HG03575 (cell line): ENCODE data around the gene CPNE9.

Source experiments
- ATAC-seq: cut with Tn5 transposase; IDR thresholded peaks from one replicate; pipeline ENCODE4 v1.9.1; 2021; ENCODE audit not compliant: unreplicated experiment, insufficient number of reproducible peaks, low FRiP score; ENCODE audit errors: extremely low read depth

CPNE9 gene

GRCh38 chr3:9703736-9704346 lies at the start of gene CPNE9:
Gene CPNE9, plus strand, starts transcription at chr3:9703833. Its CDS starts 164 bp downstream, at chr3:9703997.
- ATAC-seq: no peak

GRCh38 chr3:9659849-9660248 lies 43.8 kb upstream of the CPNE9 start:
- ATAC-seq: no peak

DNA sequence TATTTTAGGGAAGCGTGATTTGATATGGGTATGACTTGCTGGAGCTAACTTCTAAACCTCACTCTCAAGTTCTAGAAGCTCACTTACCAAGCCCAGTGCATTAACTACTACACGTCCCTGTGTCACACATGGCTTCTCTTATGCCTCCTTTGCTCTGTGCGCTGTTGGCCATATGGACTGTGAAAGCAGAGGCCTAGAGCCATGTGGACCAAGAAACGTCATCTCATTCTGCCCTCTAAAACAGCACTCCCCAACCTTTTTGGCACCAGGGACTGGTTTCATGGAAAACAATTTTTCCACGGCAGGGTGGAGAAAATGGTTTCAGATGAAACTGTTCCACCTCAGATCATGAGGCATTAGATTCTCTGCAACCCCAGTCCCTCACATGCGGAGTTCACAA lies 42.7 kb upstream of the CPNE9 start:
- no peak for ATAC-seq

- ATAC-seq: no peak
Measured at GRCh38 chr3:9664119-9664751, 39.4 kb upstream of the CPNE9 start.

DNA sequence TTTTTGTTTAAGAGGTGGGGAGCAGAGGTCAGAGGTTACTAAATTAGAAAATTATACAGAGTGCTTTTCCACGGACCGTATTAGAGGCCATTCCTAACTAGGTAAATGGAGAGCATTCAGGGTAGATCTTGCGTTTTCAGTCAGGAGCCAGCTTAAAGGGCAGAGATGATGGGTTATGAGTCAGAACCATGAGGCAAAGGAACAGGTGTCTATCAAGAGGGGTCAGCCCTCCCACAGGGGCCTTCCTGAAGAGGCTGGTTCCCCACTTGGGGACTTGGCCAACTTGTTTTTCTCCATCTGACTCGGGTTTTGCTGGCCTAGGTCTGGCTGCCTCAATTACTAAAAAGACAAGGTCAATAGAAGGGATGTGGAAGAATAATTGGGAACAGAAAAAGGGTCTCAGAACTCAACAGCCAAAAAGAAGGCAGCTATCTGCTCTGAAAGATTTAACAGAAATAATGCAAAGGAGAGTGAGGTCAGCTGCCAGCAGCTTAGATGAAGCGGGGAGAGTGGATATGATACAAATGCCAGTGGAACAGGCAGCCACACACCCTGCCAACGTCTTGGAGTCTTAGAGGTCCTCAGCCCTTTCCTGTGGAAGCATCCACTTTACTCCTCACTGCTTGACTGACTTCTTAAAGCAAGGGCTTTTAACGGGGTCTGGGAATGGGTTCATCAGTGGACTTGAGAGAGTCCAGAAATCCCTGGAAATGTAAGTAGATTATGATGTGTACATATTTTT lies 36.8 kb upstream of the CPNE9 start:
- no peak for ATAC-seq

DNA sequence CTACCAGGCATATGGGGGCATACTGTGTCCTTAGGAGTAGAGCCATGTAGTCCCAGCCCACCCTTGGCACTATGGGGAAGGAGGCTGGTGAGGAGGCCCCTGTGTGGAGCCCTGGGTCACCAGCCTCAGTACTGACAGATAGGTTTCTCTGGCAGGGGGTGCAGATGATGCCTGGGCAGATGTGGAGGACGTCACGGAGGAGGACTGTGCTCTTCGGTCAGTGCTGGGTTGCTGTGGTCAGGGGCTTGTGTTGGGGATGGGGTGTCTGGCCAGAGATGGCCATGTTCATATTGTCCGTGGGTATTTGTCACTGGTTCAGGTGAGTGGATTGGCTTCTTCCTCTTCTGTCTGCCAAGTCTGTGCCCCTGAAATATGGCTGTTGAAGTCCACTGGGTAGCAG lies 34.4 kb upstream of the CPNE9 start:
- no peak for ATAC-seq

DNA sequence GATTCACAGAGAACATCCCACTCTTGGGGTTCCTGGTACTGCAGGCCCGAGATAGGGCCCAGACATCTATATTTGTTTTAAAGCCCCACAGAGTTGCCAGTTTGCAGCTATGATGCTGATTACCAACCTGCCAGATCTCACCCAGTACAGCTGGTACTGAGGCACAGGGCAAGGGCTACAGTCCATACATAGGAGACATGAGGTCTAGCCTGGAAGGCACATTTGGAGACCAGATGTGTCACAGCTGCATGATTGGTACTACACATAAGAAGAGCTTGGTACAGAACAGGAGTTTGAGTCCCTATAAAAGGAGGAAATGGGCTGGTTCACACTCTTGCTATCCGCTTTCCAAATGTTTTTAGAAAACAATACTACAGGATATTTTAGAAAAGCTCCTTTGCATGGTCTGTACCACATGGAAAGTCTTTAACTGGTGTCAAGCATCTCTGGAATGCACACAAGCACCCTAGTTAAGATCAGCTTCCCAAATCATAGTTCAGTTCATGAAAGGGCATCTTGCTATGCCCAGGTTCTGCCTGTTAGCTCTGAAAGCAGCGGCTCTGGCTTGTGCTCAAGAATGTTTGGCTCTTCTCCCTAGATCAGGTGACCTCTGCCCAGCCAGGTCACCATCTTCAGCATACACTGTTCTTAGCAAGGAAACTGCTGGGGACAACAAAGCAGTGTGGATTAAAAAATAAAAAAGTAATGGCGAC lies 33.8 kb upstream of the CPNE9 start:
- no peak for ATAC-seq

GRCh38 chr3:9673082-9673481 lies 30.6 kb upstream of the CPNE9 start:
- ATAC-seq: no peak

- no peak for ATAC-seq
Measured at GRCh38 chr3:9673752-9674151, 29.9 kb upstream of the CPNE9 start.

DNA sequence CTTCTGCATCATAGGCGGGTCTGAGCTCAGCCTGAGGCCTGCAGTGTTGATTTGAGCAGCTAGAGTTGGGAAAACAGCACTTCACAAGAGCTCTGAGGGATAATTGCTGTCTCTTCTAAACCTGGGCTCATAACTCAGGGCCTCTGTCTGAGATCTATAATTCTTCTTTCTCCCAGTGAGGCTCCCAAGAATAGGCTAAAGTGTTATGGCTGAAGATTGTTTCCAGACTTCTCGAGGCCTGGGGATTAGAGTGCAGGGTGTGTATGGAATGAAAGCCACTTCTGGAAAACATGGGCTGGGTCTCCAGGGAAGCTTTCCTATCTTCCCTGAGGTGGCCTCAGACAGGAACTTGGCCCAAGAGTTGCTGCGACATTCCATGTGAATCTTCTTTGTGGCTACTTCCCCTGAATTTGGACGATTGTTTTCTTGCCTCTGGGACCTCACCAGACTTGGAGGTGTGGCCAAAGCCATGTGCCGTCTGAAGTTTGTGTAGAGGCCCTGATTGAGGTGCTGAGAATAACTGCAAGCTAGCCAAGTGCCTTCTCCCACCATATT lies 27.8 kb upstream of the CPNE9 start:
- no peak for ATAC-seq

DNA sequence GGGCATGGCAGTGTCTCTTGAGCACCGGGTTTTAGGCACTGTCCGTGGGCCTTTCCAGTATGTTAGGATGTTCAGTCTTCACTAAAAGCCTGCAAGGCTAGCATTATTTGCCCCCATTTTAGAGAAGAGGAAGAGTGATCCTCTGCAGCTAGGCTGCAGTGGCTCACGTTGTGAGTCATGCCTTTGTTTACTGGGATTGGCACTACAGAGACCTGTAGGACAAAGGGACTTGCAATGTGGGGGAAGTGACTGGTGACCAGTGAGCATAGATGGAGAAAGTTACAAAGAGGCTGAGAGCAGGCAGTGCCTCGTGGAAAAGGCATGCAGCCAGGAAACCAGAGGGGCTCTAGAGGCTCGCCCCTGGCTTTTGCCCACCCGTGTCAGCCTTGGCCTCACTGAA lies 26.8 kb upstream of the CPNE9 start:
- no peak for ATAC-seq

DNA sequence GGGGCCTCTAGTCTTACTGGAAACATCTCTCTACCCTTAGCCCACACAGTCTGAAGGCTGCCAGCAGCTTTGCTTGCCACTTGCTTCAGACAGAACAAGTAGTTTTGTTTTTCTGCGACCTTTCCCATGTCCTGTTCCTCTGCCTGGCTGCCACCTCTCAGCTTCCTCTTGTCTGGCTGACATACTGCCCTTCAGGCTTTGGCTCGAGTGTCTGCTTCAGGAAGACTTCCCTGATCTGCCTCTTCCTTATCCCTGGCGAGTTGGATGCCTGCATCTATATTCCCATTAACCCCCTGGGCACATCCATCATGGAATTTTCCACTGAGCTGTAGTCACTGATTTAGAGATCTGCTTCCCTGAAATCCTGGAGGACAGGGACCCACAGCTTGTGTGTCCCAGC lies 25.1 kb upstream of the CPNE9 start:
- ATAC-seq: no peak

DNA sequence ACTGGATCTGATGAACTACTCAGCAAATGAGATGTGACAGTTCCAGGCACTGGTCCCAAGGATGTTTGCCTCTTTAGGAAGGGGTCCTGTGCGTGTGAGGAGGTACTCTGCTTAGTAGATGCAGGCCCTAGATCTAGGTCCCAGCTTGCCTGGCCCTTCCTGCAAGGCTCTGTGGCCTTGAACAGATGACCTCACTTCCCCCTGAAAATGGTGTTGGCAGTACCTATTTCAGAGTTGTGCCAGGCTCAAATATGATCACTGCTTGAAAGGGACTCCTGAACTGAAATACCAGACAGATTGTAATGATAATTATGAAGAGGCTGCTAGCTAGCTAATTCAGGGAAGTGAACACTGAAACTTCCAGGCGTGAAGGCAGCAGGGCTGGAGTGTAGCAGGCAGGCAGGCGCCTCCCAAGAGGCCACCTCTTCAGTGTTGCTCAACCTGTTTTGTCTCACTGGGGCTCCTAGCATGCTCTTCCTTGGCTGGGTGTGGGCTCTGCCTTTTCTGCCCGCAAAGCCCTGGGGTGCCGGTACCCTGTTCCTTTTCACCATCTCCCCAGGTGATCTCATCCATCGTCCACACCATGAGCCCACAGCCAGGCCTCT lies 24.1 kb upstream of the CPNE9 start:
- ATAC-seq: no peak

GRCh38 chr3:9681011-9681722 lies 22.5 kb upstream of the CPNE9 start:
- ATAC-seq: no peak

- ATAC-seq: no peak
Measured at GRCh38 chr3:9681723-9682081, 21.9 kb upstream of the CPNE9 start.

DNA sequence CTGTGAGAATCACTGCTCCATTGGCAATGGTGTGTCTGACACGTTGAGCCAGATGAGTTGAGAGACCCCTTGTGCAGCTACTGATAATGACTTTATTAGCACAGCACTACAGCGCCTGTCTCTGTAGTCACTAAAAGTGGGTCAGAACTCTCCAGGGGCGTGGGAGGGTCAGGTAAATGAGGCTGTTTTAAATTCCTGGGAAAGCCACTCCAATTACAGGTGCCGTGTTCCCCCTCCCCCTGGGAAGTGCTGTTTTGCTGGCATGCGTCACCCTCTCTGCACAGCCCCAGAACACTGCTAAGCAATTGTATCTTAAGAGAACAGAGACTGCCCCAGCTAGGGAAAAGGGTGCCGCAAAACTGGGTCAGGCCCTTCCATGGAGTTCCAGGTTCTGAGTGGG lies 21.5 kb upstream of the CPNE9 start:
- no peak for ATAC-seq

- no peak for ATAC-seq
Measured at GRCh38 chr3:9683426-9683825, 20.2 kb upstream of the CPNE9 start.

GRCh38 chr3:9685216-9686049 lies 18.2 kb upstream of the CPNE9 start:
- no peak for ATAC-seq
